ENCODE results near the gene CDC20.
"Not testable (repeated sequence)": the region's sequence is repeated elsewhere in the genome, so short reads cannot be mapped to it uniquely, and the experiment has no call there.

Gene CDC20

DNA sequence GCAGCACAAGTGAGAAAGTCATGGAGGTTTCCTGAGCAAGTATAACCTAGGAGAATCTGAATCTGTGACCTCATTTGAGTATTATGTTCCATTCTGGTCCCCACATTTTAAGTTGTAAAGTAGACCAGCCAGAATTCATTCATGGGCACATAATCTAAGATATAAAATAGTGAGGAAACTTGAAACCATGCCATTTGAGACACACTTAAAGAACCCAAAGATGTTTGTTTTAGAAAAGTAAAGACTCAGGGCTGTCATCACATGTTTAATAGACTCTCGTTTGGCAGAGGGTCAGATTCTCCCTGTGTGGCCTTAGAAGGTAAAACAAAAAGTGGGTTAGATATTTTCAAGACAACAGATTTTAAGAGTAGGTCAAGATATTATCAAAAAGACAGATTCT, 37.3 kb downstream of the CDC20 start:
- DNase-seq (ENCODE audit: low read depth), result no peak
- no peak overlapping the region for H3K4me3 ChIP-seq (ENCODE audit: control insufficient read depth, low read depth, low read length)
- no peak for TF ChIP-seq CTCF (conservative IDR thresholded peaks at IDR 0.05; ENCODE audit: control insufficient read depth, insufficient read depth, low read depth, low read length)

DNA sequence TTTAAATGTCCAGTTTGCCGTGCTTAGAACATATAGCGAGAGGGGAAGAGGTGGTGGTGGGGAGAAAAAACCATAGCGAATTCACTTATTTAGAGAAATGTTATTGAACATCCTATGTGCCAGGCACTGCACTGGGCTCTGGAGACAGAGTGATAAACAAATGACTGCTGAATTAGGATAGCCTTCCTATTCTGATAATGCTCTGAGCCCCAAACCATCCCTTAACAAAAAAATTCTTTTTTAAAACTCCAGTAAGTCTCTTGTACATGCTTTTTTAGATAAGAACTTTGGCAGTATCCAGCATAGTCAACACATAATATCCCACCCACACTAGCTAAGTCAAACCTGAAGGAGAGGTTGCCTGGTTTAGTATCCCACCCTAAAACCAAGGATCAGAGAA, 39.4 kb downstream of the CDC20 start:
- TF ChIP-seq CTCF (conservative IDR thresholded peaks at IDR 0.05; ENCODE audit: control insufficient read depth, insufficient read depth, low read depth, low read length), result no peak
- no peak for DNase-seq (ENCODE audit: low read depth)
- no peak overlapping the region for H3K4me3 ChIP-seq (ENCODE audit: control insufficient read depth, low read depth, low read length)

DNA sequence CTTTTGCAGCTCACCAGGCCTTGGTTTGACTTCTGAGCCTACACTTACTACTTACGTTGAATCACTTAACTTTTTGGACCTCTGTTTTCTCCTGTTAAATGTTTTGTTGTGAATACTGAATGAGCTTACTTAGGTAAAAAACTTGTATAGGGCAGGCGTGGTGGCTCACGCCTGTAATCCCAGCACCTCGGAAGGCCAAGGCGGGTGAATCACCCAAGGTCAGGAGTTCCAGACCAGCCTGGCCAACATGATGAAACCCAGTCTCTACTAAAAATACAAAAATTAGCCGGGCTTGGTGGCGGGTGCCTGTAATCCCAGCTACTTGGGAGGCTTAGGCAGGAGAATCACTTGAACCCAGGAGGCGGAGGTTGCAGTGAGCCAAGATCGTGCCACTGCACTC, 41.7 kb downstream of the CDC20 start:
- not testable (repeated sequence) for DNase-seq (ENCODE audit: low read depth); H3K4me3 ChIP-seq (ENCODE audit: control insufficient read depth, low read depth, low read length)

GRCh38 chr1:43402089-43402865, 43.5 kb downstream of the CDC20 start:
- no peak for TF ChIP-seq CTCF (conservative IDR thresholded peaks at IDR 0.05; ENCODE audit: control insufficient read depth, insufficient read depth, low read depth, low read length)
- DNase-seq (ENCODE audit: low read depth), result no peak
- no peak overlapping the region for H3K4me3 ChIP-seq (ENCODE audit: control insufficient read depth, low read depth, low read length)

DNA sequence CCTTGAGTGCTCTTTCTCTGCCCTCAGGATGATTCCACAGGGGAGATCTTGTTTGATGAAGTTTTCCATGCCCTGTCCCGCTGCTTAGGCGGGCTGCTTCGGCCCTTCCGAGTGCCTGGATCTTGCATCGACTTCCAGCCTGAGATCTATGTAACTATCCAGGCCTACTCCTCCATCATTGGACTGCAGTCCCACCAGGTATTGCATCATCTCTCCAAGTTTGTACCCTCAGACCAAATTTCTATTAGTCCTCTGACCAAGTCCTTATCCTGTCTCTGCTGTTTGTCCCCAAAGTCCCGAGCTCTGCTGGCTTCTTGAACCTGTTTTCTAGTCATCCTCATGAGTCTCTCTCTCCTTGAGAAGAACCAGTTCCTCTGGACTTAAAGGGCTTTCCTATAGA, 45.6 kb downstream of the CDC20 start:
- TF ChIP-seq CTCF (conservative IDR thresholded peaks at IDR 0.05; ENCODE audit: control insufficient read depth, insufficient read depth, low read depth, low read length), result no peak
- no peak for DNase-seq (ENCODE audit: low read depth)
- H3K4me3 ChIP-seq (ENCODE audit: control insufficient read depth, low read depth, low read length), result no peak overlapping the region

DNA sequence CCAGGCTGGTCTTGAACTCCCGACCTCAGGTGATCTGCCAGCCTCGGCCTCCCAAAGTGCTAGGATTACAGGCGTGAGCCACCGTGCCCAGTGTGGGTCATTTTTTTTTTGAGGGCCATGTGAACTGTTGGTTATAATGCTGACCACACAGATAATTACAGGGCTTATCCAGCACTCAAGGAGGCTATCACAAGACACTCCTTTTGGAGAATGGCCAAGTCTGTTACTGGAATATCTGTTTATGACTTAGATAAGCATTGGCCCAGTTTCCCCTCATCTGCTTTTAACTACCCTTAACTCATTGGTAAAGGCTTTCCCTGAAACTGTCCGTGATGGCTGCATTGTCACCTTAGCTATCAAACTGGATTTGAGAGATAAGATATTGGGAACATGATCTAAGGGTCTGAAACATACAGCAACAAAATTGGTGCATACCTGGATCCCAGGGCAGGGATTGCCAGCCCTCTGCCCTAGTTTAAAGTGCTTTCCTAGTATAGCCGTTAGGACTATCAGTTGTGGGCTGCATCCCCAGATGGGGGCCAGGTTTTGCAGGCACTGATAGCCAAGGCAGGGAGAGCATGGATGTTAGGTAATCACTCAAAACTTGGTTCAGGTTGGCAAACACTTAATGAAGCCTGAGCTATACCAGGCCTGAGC, 46.6 kb downstream of the CDC20 start:
- peak; percentile 18 for DNase-seq (ENCODE audit: low read depth)
- no peak overlapping the region for H3K4me3 ChIP-seq (ENCODE audit: control insufficient read depth, low read depth, low read length)
- no peak for TF ChIP-seq CTCF (conservative IDR thresholded peaks at IDR 0.05; ENCODE audit: control insufficient read depth, insufficient read depth, low read depth, low read length)

GRCh38 chr1:43405876-43406234, 47.1 kb downstream of the CDC20 start:
- no peak overlapping the region for H3K4me3 ChIP-seq (ENCODE audit: control insufficient read depth, low read depth, low read length)
- TF ChIP-seq CTCF (conservative IDR thresholded peaks at IDR 0.05; ENCODE audit: control insufficient read depth, insufficient read depth, low read depth, low read length), result no peak
- no peak for DNase-seq (ENCODE audit: low read depth)
